HEK293 (cell line): ENCODE measurements around the gene RBM42.
A peak's percentile ranks its signal among the peaks of the same experiment; 100 is the strongest.
"Not testable (repeated sequence)": the region's sequence is repeated elsewhere in the genome, so short reads cannot be mapped to it uniquely, and the experiment has no call there.

Experiments
- CTCF ChIA-PET: fragments of 350-600 bp; formaldehyde crosslinking; extraction: SDS; loops from one replicate; lab custom pipeline; 2021; ENCODE audit warnings: antibody characterized with exemption; lab: Yijun Ruan, JAX
- POLR2A ChIA-PET: fragments of 300-600 bp; formaldehyde crosslinking; extraction: SDS; loops from one replicate; lab custom pipeline; 2020; ENCODE audit warnings: antibody characterized with exemption, inconsistent platforms; lab: Yijun Ruan, JAX
- H3K27ac ChIP-seq: fragments of 200-500 bp; sonication (Bioruptor generic); 2 replicates; pipeline ENCODE4 v1.5.1; 2014; ENCODE audit warnings: low read depth, low read length, control low read depth, inconsistent platforms; ENCODE audit errors: extremely low read depth
- H3K36me3 ChIP-seq, 2 experiments: fragments of 200-500 bp in 1 of 2; sonication (Bioruptor generic) in 1 of 2; 1 replicate in 1 of 2; 2 replicates in 1 of 2; pipeline ENCODE4 v1.5.1; 2014 to 2017; ENCODE audit warnings: inconsistent platforms in 2 of 2, low read length in 2 of 2; ENCODE audit not compliant: control insufficient read depth in 2 of 2, insufficient read depth in 1 of 2
- H3K4me1 ChIP-seq: fragments of 200-500 bp; sonication (Bioruptor generic); 2 replicates; pipeline ENCODE4 v1.5.1; 2014; ENCODE audit warnings: mild to moderate bottlenecking, low read length, inconsistent platforms; ENCODE audit not compliant: control insufficient read depth, insufficient read depth
- H3K4me3 ChIP-seq: 2 replicates; pipeline ENCODE4 v1.5.1; 2011; ENCODE audit warnings: low read depth, mild to moderate bottlenecking, control low read depth, low read length, moderate library complexity
- H3K9me3 ChIP-seq: fragments of 200-500 bp; sonication (Bioruptor generic); 2 replicates; pipeline ENCODE4 v1.5.1; 2014; ENCODE audit warnings: low read depth, low read length, inconsistent platforms; ENCODE audit not compliant: control insufficient read depth, insufficient read depth
- KLF10 ChIP-seq: fragments of 450-650 bp; IDR thresholded peaks from 2 replicates; pipeline ENCODE4 v1.5.1; 2018; ENCODE audit warnings: missing biosample characterization, mild to moderate bottlenecking, missing genetic modification characterization
- SETDB1 ChIP-seq: IDR thresholded peaks from one replicate; pipeline ENCODE4 v1.6.1; 2017; ENCODE audit warnings: mild to moderate bottlenecking, low read length, moderate library complexity, mixed read lengths; ENCODE audit not compliant: insufficient read length
- SP3 ChIP-seq: fragments of 450-650 bp; formaldehyde crosslinking; IDR thresholded peaks from 2 replicates; pipeline ENCODE4 v1.5.1; 2016; ENCODE audit warnings: missing biosample characterization, missing genetic modification characterization
- ZIC2 ChIP-seq: fragments of 450-650 bp; formaldehyde crosslinking; IDR thresholded peaks from 2 replicates; pipeline ENCODE4 v1.5.1; 2016; ENCODE audit warnings: missing biosample characterization, missing genetic modification characterization
- ZNF501 ChIP-seq: fragments of 450-650 bp; formaldehyde crosslinking; IDR thresholded peaks from 2 replicates; pipeline ENCODE4 v1.5.1; 2016; ENCODE audit warnings: missing biosample characterization, missing genetic modification characterization
- ZNF549 ChIP-seq: fragments of 450-650 bp; IDR thresholded peaks from 2 replicates; pipeline ENCODE4 v1.5.1; 2018; ENCODE audit warnings: missing biosample characterization, missing genetic modification characterization, mild to moderate bottlenecking, inconsistent platforms, moderate library complexity
- ZNF560 ChIP-seq: fragments of 450-650 bp; formaldehyde crosslinking; IDR thresholded peaks from 2 replicates; pipeline ENCODE4 v1.5.1; 2017; ENCODE audit warnings: missing biosample characterization, missing genetic modification characterization, borderline replicate concordance
- ZNF610 ChIP-seq: fragments of 450-650 bp; formaldehyde crosslinking; IDR thresholded peaks from 2 replicates; pipeline ENCODE4 v1.5.1; 2016; ENCODE audit warnings: missing biosample characterization, missing genetic modification characterization, borderline replicate concordance
- ZNF747 ChIP-seq: fragments of 450-650 bp; formaldehyde crosslinking; IDR thresholded peaks from 2 replicates; pipeline ENCODE4 v1.5.1; 2016; ENCODE audit warnings: missing biosample characterization, missing genetic modification characterization
- TF ChIP-seq, protein P1 (sequence below): fragments of 450-650 bp; formaldehyde crosslinking; IDR thresholded peaks from 2 replicates; pipeline ENCODE4 v1.5.1; 2016; ENCODE audit warnings: missing biosample characterization, missing genetic modification characterization
- TF ChIP-seq, protein P2 (sequence below): fragments of 450-650 bp; formaldehyde crosslinking; IDR thresholded peaks from 2 replicates; pipeline ENCODE4 v1.5.1; 2016; ENCODE audit warnings: missing biosample characterization, missing genetic modification characterization
- TF ChIP-seq, protein P3 (sequence below): fragments of 450-650 bp; formaldehyde crosslinking; IDR thresholded peaks from 2 replicates; pipeline ENCODE4 v1.5.1; 2016; ENCODE audit warnings: missing biosample characterization, missing genetic modification characterization
- TF ChIP-seq, protein P4 (sequence below): fragments of 450-650 bp; formaldehyde crosslinking; IDR thresholded peaks from 2 replicates; pipeline ENCODE4 v1.5.1; 2017; ENCODE audit warnings: missing biosample characterization, missing genetic modification characterization
- TF ChIP-seq, protein P5 (sequence below): fragments of 450-650 bp; formaldehyde crosslinking; IDR thresholded peaks from 2 replicates; pipeline ENCODE4 v1.5.1; 2016; ENCODE audit warnings: missing biosample characterization, missing genetic modification characterization

The RBM42 gene

DNA sequence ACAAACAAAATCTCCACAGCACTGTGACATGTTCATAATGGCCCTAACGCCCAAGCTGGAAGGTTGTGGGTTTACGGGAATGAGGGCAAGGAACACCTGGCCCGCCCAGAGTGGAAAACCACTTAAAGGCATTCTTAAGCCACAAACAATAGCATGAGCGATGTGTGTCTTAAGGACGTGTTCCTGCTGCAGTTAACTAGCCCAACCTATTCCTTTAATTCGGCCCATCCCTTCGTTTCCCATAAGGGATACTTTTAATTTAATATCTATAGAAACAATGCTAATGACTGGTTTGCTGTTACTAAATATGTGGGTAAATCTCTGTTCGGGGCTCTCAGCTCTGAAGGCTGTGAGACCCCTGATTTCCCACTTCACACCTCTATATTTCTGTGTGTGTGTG, 21.7 kb upstream of the RBM42 start:
- not testable (repeated sequence) for H3K9me3 ChIP-seq, H3K36me3 ChIP-seq, H3K4me3 ChIP-seq, H3K4me1 ChIP-seq, H3K27ac ChIP-seq
- TF ChIP-seq, protein P1, sequence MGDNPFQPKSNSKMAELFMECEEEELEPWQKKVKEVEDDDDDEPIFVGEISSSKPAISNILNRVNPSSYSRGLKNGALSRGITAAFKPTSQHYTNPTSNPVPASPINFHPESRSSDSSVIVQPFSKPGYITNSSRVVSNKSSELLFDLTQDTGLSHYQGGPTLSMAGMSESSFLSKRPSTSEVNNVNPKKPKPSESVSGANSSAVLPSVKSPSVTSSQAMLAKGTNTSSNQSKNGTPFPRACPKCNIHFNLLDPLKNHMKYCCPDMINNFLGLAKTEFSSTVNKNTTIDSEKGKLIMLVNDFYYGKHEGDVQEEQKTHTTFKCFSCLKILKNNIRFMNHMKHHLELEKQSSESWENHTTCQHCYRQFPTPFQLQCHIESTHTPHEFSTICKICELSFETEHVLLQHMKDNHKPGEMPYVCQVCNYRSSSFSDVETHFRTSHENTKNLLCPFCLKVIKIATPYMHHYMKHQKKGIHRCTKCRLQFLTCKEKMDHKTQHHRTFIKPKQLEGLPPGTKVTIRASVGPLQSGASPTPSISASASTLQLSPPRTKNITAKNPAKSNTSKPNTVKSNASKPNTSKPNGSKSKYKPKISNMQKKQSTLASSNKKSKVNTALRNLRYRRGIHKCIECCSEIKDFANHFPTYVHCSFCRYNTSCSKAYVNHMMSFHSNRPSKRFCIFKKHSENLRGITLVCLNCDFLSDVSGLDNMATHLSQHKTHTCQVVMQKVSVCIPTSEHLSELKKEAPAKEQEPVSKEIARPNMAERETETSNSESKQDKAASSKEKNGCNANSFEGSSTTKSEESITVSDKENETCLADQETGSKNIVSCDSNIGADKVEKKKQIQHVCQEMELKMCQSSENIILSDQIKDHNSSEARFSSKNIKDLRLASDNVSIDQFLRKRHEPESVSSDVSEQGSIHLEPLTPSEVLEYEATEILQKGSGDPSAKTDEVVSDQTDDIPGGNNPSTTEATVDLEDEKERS (tag by site-specific recombination): 0 out of 2 replicates have a peak, but pooled peaks have one; percentile 42
- TF ChIP-seq, protein P2, sequence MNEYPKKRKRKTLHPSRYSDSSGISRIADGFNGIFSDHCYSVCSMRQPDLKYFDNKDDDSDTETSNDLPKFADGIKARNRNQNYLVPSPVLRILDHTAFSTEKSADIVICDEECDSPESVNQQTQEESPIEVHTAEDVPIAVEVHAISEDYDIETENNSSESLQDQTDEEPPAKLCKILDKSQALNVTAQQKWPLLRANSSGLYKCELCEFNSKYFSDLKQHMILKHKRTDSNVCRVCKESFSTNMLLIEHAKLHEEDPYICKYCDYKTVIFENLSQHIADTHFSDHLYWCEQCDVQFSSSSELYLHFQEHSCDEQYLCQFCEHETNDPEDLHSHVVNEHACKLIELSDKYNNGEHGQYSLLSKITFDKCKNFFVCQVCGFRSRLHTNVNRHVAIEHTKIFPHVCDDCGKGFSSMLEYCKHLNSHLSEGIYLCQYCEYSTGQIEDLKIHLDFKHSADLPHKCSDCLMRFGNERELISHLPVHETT (tag by site-specific recombination): 0 out of 2 replicates have a peak, but pooled peaks have one; percentile 25
- TF ChIP-seq ZNF610 (tag by site-specific recombination) (0 out of 2 replicates have a peak, but pooled peaks have one; percentile 39), SP3 (tag by site-specific recombination) (0 out of 2 replicates have a peak, but pooled peaks have one; percentile 30), SETDB1 (peak; percentile 68)
- TF ChIP-seq, protein P3, sequence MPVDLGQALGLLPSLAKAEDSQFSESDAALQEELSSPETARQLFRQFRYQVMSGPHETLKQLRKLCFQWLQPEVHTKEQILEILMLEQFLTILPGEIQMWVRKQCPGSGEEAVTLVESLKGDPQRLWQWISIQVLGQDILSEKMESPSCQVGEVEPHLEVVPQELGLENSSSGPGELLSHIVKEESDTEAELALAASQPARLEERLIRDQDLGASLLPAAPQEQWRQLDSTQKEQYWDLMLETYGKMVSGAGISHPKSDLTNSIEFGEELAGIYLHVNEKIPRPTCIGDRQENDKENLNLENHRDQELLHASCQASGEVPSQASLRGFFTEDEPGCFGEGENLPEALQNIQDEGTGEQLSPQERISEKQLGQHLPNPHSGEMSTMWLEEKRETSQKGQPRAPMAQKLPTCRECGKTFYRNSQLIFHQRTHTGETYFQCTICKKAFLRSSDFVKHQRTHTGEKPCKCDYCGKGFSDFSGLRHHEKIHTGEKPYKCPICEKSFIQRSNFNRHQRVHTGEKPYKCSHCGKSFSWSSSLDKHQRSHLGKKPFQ (tag by site-specific recombination): peak; percentile 72
- ChIA-PET POLR2A (interaction anchor here (0.9 kb wide), 1 partner anchor 31 kb away, joined by 3 read pairs; no protein-coding TSS in a partner anchor), CTCF (interaction anchor here (0.6 to 2.8 kb wide), 10 partner anchors 11 to 337 kb away, joined by 3 to 26 read pairs (median 4); no protein-coding TSS in a partner anchor)

DNA sequence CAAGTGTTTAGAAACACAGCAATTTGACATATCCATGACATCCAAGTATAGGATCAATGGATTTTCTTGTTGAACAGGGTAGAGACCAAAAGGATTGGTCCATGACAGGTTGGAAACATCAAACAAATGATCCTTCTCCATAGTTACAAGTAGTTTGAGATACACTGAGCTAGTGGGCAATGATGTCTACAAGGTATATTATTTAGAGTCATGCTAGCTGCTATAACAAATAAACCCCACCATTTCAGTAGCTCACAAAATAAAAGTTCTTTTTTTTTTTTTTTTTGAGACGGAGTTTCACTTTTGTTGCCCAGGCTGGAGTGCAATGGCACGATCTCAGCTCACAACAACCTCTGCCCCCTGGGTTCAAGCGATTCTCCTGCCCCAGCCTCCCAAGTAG, 21.2 kb upstream of the RBM42 start:
- H3K36me3 ChIP-seq: no peaks in the 10 kb centered on the region
- H3K4me3 ChIP-seq: no peak overlapping the region
- ChIA-PET POLR2A (interaction anchor here (0.8 to 1.4 kb wide), 3 partner anchors 9 to 52 kb away, joined by 3 to 5 read pairs (median 3); no protein-coding TSS in a partner anchor), CTCF (interaction anchor here (0.6 to 2.1 kb wide), 14 partner anchors 10 to 338 kb away, joined by 3 to 7 read pairs (median 4); no protein-coding TSS in a partner anchor)
- peaks cover 2% of the 10 kb centered on the region for H3K9me3 ChIP-seq
- H3K27ac ChIP-seq: no peak overlapping the region
- peaks cover 3% of the 10 kb centered on the region for H3K4me1 ChIP-seq
- TF ChIP-seq KLF10 (tag by site-specific recombination) (no peak), ZNF560 (tag by site-specific recombination) (no peak), ZIC2 (no peak), ZNF501 (tag by site-specific recombination) (no peak), ZNF747 (tag by site-specific recombination) (no peak), ZNF549 (no peak)
- TF ChIP-seq, protein P4, sequence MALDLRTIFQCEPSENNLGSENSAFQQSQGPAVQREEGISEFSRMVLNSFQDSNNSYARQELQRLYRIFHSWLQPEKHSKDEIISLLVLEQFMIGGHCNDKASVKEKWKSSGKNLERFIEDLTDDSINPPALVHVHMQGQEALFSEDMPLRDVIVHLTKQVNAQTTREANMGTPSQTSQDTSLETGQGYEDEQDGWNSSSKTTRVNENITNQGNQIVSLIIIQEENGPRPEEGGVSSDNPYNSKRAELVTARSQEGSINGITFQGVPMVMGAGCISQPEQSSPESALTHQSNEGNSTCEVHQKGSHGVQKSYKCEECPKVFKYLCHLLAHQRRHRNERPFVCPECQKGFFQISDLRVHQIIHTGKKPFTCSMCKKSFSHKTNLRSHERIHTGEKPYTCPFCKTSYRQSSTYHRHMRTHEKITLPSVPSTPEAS (tag by site-specific recombination): no peak
- TF ChIP-seq, protein P5, sequence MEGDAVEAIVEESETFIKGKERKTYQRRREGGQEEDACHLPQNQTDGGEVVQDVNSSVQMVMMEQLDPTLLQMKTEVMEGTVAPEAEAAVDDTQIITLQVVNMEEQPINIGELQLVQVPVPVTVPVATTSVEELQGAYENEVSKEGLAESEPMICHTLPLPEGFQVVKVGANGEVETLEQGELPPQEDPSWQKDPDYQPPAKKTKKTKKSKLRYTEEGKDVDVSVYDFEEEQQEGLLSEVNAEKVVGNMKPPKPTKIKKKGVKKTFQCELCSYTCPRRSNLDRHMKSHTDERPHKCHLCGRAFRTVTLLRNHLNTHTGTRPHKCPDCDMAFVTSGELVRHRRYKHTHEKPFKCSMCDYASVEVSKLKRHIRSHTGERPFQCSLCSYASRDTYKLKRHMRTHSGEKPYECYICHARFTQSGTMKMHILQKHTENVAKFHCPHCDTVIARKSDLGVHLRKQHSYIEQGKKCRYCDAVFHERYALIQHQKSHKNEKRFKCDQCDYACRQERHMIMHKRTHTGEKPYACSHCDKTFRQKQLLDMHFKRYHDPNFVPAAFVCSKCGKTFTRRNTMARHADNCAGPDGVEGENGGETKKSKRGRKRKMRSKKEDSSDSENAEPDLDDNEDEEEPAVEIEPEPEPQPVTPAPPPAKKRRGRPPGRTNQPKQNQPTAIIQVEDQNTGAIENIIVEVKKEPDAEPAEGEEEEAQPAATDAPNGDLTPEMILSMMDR (tag by site-specific recombination): no peak
